Ascending aorta (tissue), 2 donors: ENCODE data around the gene INSM1. TPM values are rescaled to one million over a fixed set of nuclear protein-coding genes. Genes with fewer than 3 reads are reported as not detected.

Experiments used
- DNase-seq, 2 donors: peaks; one replicate each; pipeline ENCODE4 v3.0.0-alpha.2; 2019; ENCODE audit warnings: low spot score in 2 of 2
- H3K27ac ChIP-seq, 2 donors: fragments of 200-600 bp; sonication (generic); one replicate each; pipeline ENCODE4 v1.5.1; 2016 to 2017; ENCODE audit warnings: mild to moderate bottlenecking in 1 of 2
- H3K27me3 ChIP-seq: fragments of 200-600 bp; sonication (generic); one replicate; pipeline ENCODE4 v1.5.1; 2017
- H3K36me3 ChIP-seq, 2 donors: fragments of 200-600 bp; sonication (generic); one replicate each; pipeline ENCODE4 v1.5.1; 2016
- H3K4me1 ChIP-seq, 2 donors: fragments of 200-600 bp; sonication (generic); one replicate each; pipeline ENCODE4 v1.5.1; 2016 to 2017; ENCODE audit warnings: mild to moderate bottlenecking in 1 of 2
- H3K4me3 ChIP-seq, 2 donors: fragments of 200-600 bp; sonication (generic); one replicate each; pipeline ENCODE4 v1.5.1; 2016 to 2017; ENCODE audit warnings: mild to moderate bottlenecking in 1 of 2
- H3K9me3 ChIP-seq, 2 donors: fragments of 200-600 bp; sonication (generic); one replicate each; pipeline ENCODE4 v1.5.1; 2016
- CTCF ChIP-seq, 3 experiments: fragments of 200-600 bp in 2 of 3; fragments of 450-650 bp in 1 of 3; sonication (generic) in 2 of 3; IDR thresholded peaks; one replicate each; pipeline ENCODE4 v1.5.1; 2016 to 2019; ENCODE audit warnings: antibody characterized with exemption in 3 of 3, mild to moderate bottlenecking in 1 of 3, moderate library complexity in 1 of 3
- intact Hi-C: fragments of 100-400 bp; cut with DNase I; formaldehyde crosslinking; loops from one replicate; pipeline ENCODE4 v1.15.1; 2023
- total RNA-seq: library from RNA; depleted of rRNA; stranded (reverse); fragments of >200 nt; gene quantifications from one replicate; pipeline ENCODE4 v1.1.0, GENCODE V29; 2016

INSM1 gene
- total RNA-seq, 1 donor from 2014 or later = not detected

GRCh38 chr20:20395903-20396568, 28.1 kb downstream of the INSM1 start:
- no peaks in the 10 kb centered on the region for H3K27me3 ChIP-seq
- H3K36me3 ChIP-seq = peaks cover 3 to 26% of the 10 kb centered on the region in 2 donors
- no peak overlapping the region for H3K4me3 ChIP-seq
- DNase-seq = no peak
- no peak overlapping the region for H3K27ac ChIP-seq
- H3K9me3 ChIP-seq = no peaks in the 10 kb centered on the region
- no peaks in the 10 kb centered on the region for H3K4me1 ChIP-seq
- intact Hi-C loops = no loop called here
- TF ChIP-seq CTCF (IDR thresholded peaks at IDR 0.05) = no peak

GRCh38 chr20:20396794-20397193, 28.9 kb downstream of the INSM1 start:
- intact Hi-C loops = no loop called here
- Histone ChIP-seq H3K27ac (no peak overlapping the region), H3K9me3 (no peaks in the 10 kb centered on the region), H3K36me3 (peaks cover 3 to 22% of the 10 kb centered on the region in 2 donors), H3K27me3 (no peaks in the 10 kb centered on the region), H3K4me3 (no peak overlapping the region), H3K4me1 (no peaks in the 10 kb centered on the region)
- no peak for TF ChIP-seq CTCF (IDR thresholded peaks at IDR 0.05)
- DNase-seq = no peak

- Histone ChIP-seq H3K27me3 (no peaks in the 10 kb centered on the region), H3K9me3 (no peaks in the 10 kb centered on the region), H3K4me3 (no peak overlapping the region), H3K36me3 (peaks cover 3 to 10% of the 10 kb centered on the region in 2 donors), H3K4me1 (no peaks in the 10 kb centered on the region), H3K27ac (no peak overlapping the region)
- intact Hi-C loops = no loop called here
- DNase-seq = no peak
- TF ChIP-seq CTCF (IDR thresholded peaks at IDR 0.05) = no peak
Measured at GRCh38 chr20:20398123-20398522, 30.2 kb downstream of the INSM1 start.

- Histone ChIP-seq H3K36me3 (peaks cover 3 to 6% of the 10 kb centered on the region in 2 donors), H3K27me3 (no peaks in the 10 kb centered on the region)
- intact Hi-C loops = no loop called here
Measured at GRCh38 chr20:20399531-20400500, 31.9 kb downstream of the INSM1 start.

GRCh38 chr20:20401991-20402390, 34.1 kb downstream of the INSM1 start:
- no peak for TF ChIP-seq CTCF (IDR thresholded peaks at IDR 0.05)
- Histone ChIP-seq H3K4me1 (no peaks in the 10 kb centered on the region), H3K9me3 (no peaks in the 10 kb centered on the region), H3K27me3 (no peaks in the 10 kb centered on the region), H3K4me3 (no peak overlapping the region), H3K27ac (no peak overlapping the region), H3K36me3 (peaks cover 3 to 6% of the 10 kb centered on the region in 2 donors)
- intact Hi-C loops = no loop called here
- DNase-seq = no peak

More at GRCh38 chr20:20399531-20400500, 31.9 kb downstream of the INSM1 start:
- Histone ChIP-seq H3K4me1 (no peaks in the 10 kb centered on the region), H3K27ac (no peak overlapping the region), H3K9me3 (no peaks in the 10 kb centered on the region), H3K4me3 (no peak overlapping the region)
- no peak for DNase-seq
- TF ChIP-seq CTCF (IDR thresholded peaks at IDR 0.05) = no peak
